SK-N-SH treated with all-trans-retinoic acid at 6 μM for 48 hours (cell line): ENCODE results near the gene DIP2A.

Source experiments
- ATAC-seq: fragments of 200-7000 bp; cut with Tn5 transposase; 3 replicates; pipeline ENCODE4 v1.9.1; 2020; ENCODE audit warnings: mild to moderate bottlenecking, moderate library complexity
- ARNTL ChIP-seq: fragments of 450-650 bp; formaldehyde crosslinking; IDR thresholded peaks from 2 replicates; pipeline ENCODE4 v1.5.0; 2020; ENCODE audit warnings: low read depth, mild to moderate bottlenecking, moderate library complexity, borderline replicate concordance
- BACH2 ChIP-seq: fragments of 250-450 bp; sonication (Bioruptor Pico); IDR thresholded peaks from 2 replicates; pipeline ENCODE4 v1.9.0; 2021; ENCODE audit warnings: mild to moderate bottlenecking, borderline replicate concordance
- CREB5 ChIP-seq: fragments of 250-450 bp; sonication (Bioruptor Pico); IDR thresholded peaks from 2 replicates; pipeline ENCODE4 v1.5.1; 2020; ENCODE audit warnings: low read depth, mild to moderate bottlenecking, moderate library complexity
- CSDC2 ChIP-seq: fragments of 250-450 bp; sonication (Bioruptor Pico); IDR thresholded peaks from 2 replicates; pipeline ENCODE4 v1.5.0; 2020; ENCODE audit warnings: mild to moderate bottlenecking, moderate library complexity
- CSRNP3 ChIP-seq: fragments of 250-450 bp; sonication (Bioruptor Pico); IDR thresholded peaks from 2 replicates; pipeline ENCODE4 v1.5.1; 2021; ENCODE audit warnings: mild to moderate bottlenecking, moderate library complexity
- GLIS3 ChIP-seq: fragments of 250-450 bp; sonication (Bioruptor Pico); IDR thresholded peaks from 2 replicates; pipeline ENCODE4 v1.5.0; 2020; ENCODE audit warnings: mild to moderate bottlenecking, moderate library complexity
- ISL1 ChIP-seq: fragments of 250-450 bp; sonication (Bioruptor Pico); IDR thresholded peaks from 2 replicates; pipeline ENCODE4 v2.1.2; 2022; ENCODE audit warnings: mild to moderate bottlenecking, moderate library complexity
- OSR1 ChIP-seq: fragments of 250-450 bp; sonication (Bioruptor Pico); IDR thresholded peaks from 2 replicates; pipeline ENCODE4 v1.8.0; 2022; ENCODE audit warnings: moderate library complexity, mild to moderate bottlenecking, inconsistent platforms
- PATZ1 ChIP-seq: fragments of 250-450 bp; sonication (Bioruptor Pico); IDR thresholded peaks from 2 replicates; pipeline ENCODE4 v1.8.0; 2020; ENCODE audit warnings: mild to moderate bottlenecking, moderate library complexity, borderline replicate concordance
- POU6F1 ChIP-seq: fragments of 250-450 bp; sonication (Bioruptor Pico); IDR thresholded peaks from 2 replicates; pipeline ENCODE4 v1.8.0; 2021; ENCODE audit warnings: low read depth, mild to moderate bottlenecking, moderate library complexity, borderline replicate concordance
- PPARA ChIP-seq: fragments of 250-450 bp; sonication (Bioruptor Pico); IDR thresholded peaks from 2 replicates; pipeline ENCODE4 v1.5.0; 2020; ENCODE audit warnings: mild to moderate bottlenecking, borderline replicate concordance
- RARB ChIP-seq: fragments of 250-450 bp; sonication (Bioruptor Pico); IDR thresholded peaks from 2 replicates; pipeline ENCODE4 v1.8.0; 2021; ENCODE audit warnings: mild to moderate bottlenecking, moderate library complexity
- SNAI2 ChIP-seq: fragments of 250-450 bp; sonication (Bioruptor Pico); IDR thresholded peaks from 2 replicates; pipeline ENCODE4 v1.5.0; 2020; ENCODE audit warnings: mild to moderate bottlenecking, moderate library complexity
- TCF4 ChIP-seq: fragments of 250-450 bp; sonication (Bioruptor Pico); IDR thresholded peaks from 2 replicates; pipeline ENCODE4 v1.8.0; 2021; ENCODE audit warnings: mild to moderate bottlenecking, moderate library complexity, borderline replicate concordance
- TSHZ2 ChIP-seq: fragments of 250-450 bp; sonication (Bioruptor Pico); IDR thresholded peaks from 2 replicates; pipeline ENCODE4 v1.5.0; 2020; ENCODE audit warnings: mild to moderate bottlenecking, moderate library complexity
- ZC3H10 ChIP-seq: fragments of 250-450 bp; sonication (Bioruptor Pico); IDR thresholded peaks from 2 replicates; pipeline ENCODE4 v1.5.1; 2021; ENCODE audit warnings: mild to moderate bottlenecking, moderate library complexity
- ZFP3 ChIP-seq: fragments of 250-450 bp; sonication (Bioruptor Pico); IDR thresholded peaks from 2 replicates; pipeline ENCODE4 v1.5.0; 2020; ENCODE audit warnings: mild to moderate bottlenecking, moderate library complexity
- ZFP30 ChIP-seq: fragments of 450-650 bp; formaldehyde crosslinking; IDR thresholded peaks from 2 replicates; pipeline ENCODE4 v1.5.0; 2022; ENCODE audit warnings: mild to moderate bottlenecking, moderate library complexity
- ZNF565 ChIP-seq: fragments of 450-650 bp; formaldehyde crosslinking; conservative IDR thresholded peaks from 2 replicates; pipeline ENCODE4 v1.5.0; 2020; ENCODE audit warnings: low read depth, mild to moderate bottlenecking, moderate library complexity
- ZNF70 ChIP-seq: fragments of 450-650 bp; formaldehyde crosslinking; IDR thresholded peaks from 2 replicates; pipeline ENCODE4 v1.5.0; 2020; ENCODE audit warnings: mild to moderate bottlenecking, moderate library complexity
- ZNF8 ChIP-seq: fragments of 450-650 bp; formaldehyde crosslinking; IDR thresholded peaks from 2 replicates; pipeline ENCODE4 v1.5.0; 2020; ENCODE audit warnings: mild to moderate bottlenecking, moderate library complexity

DIP2A gene

GRCh38 chr21:46597896-46598343 is 139.2 kb downstream of the DIP2A start (continued):
- no peak for TF ChIP-seq CSRNP3 (CRISPR knock-in tag)

- ATAC-seq: peak; percentile 88
Observed at GRCh38 chr21:46598581-46599572, 140.2 kb downstream of the DIP2A start.

GRCh38 chr21:46600305-46600704 is 141.6 kb downstream of the DIP2A start:
- TF ChIP-seq ZFP3 (CRISPR knock-in tag) (no peak), ZNF565 (CRISPR knock-in tag) (no peak), GLIS3 (no peak), PATZ1 (no peak), ISL1 (CRISPR knock-in tag) (no peak), CSDC2 (CRISPR knock-in tag) (no peak)
- ATAC-seq: no peak

More at GRCh38 chr21:46598581-46599572, 140.2 kb downstream of the DIP2A start:
- no peak for TF ChIP-seq BACH2
- peak; percentile 78; the same call in 1 of the 2 replicates for TF ChIP-seq ZFP3 (CRISPR knock-in tag)
- TF ChIP-seq, all 23 proteins: peak for 1

- TF ChIP-seq CREB5 (CRISPR knock-in tag) (no peak), POU6F1 (no peak), CSRNP3 (CRISPR knock-in tag) (no peak), BACH2 (no peak), TCF4 (CRISPR knock-in tag) (no peak), CSDC2 (CRISPR knock-in tag) (no peak), ZNF565 (CRISPR knock-in tag) (no peak), ARNTL (no peak), PATZ1 (no peak), ZFP30 (CRISPR knock-in tag) (no peak), ZNF8 (CRISPR knock-in tag) (no peak), ZNF70 (CRISPR knock-in tag) (no peak), ZC3H10 (no peak), GLIS3 (no peak), ZFP3 (CRISPR knock-in tag) (no peak), OSR1 (CRISPR knock-in tag) (no peak), PPARA (CRISPR knock-in tag) (no peak), TSHZ2 (CRISPR knock-in tag) (no peak), SNAI2 (CRISPR knock-in tag) (no peak), RARB (CRISPR knock-in tag) (no peak)
- ATAC-seq: no peak
Observed at GRCh38 chr21:46600978-46601377, 142.3 kb downstream of the DIP2A start.
